Prostate gland (tissue), 2 donors: ENCODE results near the gene CELSR2.

Experiments
- POLR2A ChIP-seq: fragments of 450-650 bp; IDR thresholded peaks from one replicate; pipeline ENCODE4 v1.6.1; 2016; ENCODE audit warnings: antibody characterized with exemption, mild to moderate bottlenecking
- TF ChIP-seq, protein P1 (sequence below), 4 experiments: fragments of 200-600 bp in 2 of 4; fragments of 450-650 bp in 2 of 4; sonication (generic) in 2 of 4; IDR thresholded peaks; 1 replicate in 3 of 4; 2 replicates in 1 of 4; pipeline ENCODE4 v1.5.1; 2016 to 2019; ENCODE audit warnings: antibody characterized with exemption in 4 of 4, mild to moderate bottlenecking in 2 of 4, moderate library complexity in 2 of 4

DNA sequence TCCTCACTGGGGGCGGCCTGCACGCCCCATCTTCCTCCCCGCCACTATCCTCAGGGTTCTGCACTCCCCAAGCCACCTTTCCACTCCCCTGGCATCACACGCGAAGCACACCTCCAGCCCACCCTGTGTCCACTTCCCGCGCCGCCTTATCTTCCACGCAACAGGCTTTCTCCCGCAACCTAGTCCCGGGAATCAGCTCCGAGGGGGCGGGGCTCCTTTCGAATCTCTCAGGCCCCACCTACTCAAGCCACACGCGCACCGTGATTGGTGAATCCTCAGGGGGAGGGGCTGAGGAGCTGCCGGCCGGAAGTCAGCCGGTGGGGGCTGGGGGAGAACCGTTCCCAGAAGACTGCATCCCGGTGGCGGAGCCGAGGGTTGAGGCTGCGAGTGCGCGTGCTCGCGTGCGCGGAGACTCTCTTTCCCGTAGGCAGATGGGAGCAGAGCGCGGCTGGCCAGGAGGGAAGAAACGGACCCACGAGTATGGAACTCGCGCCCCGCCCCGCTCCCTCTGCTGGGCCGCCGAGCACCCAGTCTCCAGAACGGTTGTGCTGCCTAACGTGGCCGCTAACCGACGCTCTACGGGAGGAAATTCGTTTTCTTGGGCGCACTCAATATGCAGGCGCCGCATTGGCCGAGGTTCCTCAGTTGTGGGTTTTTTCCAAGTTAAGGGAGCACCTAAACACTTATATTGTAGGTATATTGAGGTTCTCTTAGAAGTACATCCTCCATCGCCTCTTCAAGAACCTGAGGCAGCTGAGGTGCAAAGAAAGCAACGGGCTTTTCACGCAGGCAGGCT lies 33.8 kb downstream of the CELSR2 start, which contains the start of gene PSRC1:
- TF ChIP-seq, protein P1, sequence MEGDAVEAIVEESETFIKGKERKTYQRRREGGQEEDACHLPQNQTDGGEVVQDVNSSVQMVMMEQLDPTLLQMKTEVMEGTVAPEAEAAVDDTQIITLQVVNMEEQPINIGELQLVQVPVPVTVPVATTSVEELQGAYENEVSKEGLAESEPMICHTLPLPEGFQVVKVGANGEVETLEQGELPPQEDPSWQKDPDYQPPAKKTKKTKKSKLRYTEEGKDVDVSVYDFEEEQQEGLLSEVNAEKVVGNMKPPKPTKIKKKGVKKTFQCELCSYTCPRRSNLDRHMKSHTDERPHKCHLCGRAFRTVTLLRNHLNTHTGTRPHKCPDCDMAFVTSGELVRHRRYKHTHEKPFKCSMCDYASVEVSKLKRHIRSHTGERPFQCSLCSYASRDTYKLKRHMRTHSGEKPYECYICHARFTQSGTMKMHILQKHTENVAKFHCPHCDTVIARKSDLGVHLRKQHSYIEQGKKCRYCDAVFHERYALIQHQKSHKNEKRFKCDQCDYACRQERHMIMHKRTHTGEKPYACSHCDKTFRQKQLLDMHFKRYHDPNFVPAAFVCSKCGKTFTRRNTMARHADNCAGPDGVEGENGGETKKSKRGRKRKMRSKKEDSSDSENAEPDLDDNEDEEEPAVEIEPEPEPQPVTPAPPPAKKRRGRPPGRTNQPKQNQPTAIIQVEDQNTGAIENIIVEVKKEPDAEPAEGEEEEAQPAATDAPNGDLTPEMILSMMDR (IDR thresholded peaks at IDR 0.05) = peak in 3 of 4 experiments; percentile 31 to 68 (median 65)
- TF ChIP-seq POLR2A = peak; percentile 71
